Calu3 (cell line): ENCODE results near the gene PES1. TPM values are rescaled to one million over a fixed set of nuclear protein-coding genes. Genes with fewer than 3 reads are reported as not detected.
A peak's percentile ranks its signal among the peaks of the same experiment; 100 is the strongest.
"Not testable (repeated sequence)": the region's sequence is repeated elsewhere in the genome, so short reads cannot be mapped to it uniquely, and the experiment has no call there.

ENCODE experiments used
- BruUV-seq: library from RNA; stranded (reverse); fragments of 400-500 nt; replicated peaks from 2 replicates; lab custom pipeline; 2021; lab: Mats Ljungman, UMichigan
- CTCF ChIA-PET: fragments of 300-600 bp; sonication (Branson Sonifier 250); formaldehyde crosslinking; loops from one replicate; lab custom pipeline; 2022; ENCODE audit warnings: antibody characterized with exemption; lab: Charles Lee
- DNase-seq: peaks from one replicate; pipeline ENCODE4 v3.0.0; 2022
- H3K27ac Mint-ChIP-seq: one replicate; pipeline ENCODE4 v1.8.0; 2022; ENCODE audit warnings: mixed read lengths; ENCODE audit not compliant: unreplicated experiment
- H3K27me3 Mint-ChIP-seq: one replicate; pipeline ENCODE4 v1.8.0; 2022; ENCODE audit warnings: mixed read lengths; ENCODE audit not compliant: unreplicated experiment
- H3K36me3 Mint-ChIP-seq: one replicate; pipeline ENCODE4 v1.8.0; 2022; ENCODE audit warnings: mild to moderate bottlenecking, moderate library complexity, mixed read lengths; ENCODE audit not compliant: insufficient read depth, unreplicated experiment
- H3K4me1 Mint-ChIP-seq: one replicate; pipeline ENCODE4 v1.8.0; 2022; ENCODE audit warnings: mild to moderate bottlenecking, low read depth, mixed read lengths; ENCODE audit not compliant: unreplicated experiment
- H3K4me3 Mint-ChIP-seq: one replicate; pipeline ENCODE4 v1.8.0; 2022; ENCODE audit warnings: mild to moderate bottlenecking, low read depth, moderate library complexity, mixed read lengths; ENCODE audit not compliant: unreplicated experiment
- H3K9me3 Mint-ChIP-seq: one replicate; pipeline ENCODE4 v1.8.0; 2022; ENCODE audit warnings: low read depth, mixed read lengths; ENCODE audit not compliant: unreplicated experiment
- CTCF ChIP-seq: fragments of 200-600 bp; IDR thresholded peaks from one replicate; pipeline ENCODE4 v1.8.0; 2022; ENCODE audit warnings: antibody characterized with exemption; ENCODE audit not compliant: unreplicated experiment
- intact Hi-C: fragments of 100-400 bp; cut with micrococcal nuclease; formaldehyde crosslinking; loops from one replicate; pipeline ENCODE4 v1.10.0; 2022; ENCODE audit not compliant: unreplicated experiment
- total RNA-seq: library from RNA; stranded (reverse); gene quantifications from 2 replicates; pipeline ENCODE4 v1.2.3, GENCODE V29; 2022

Gene PES1
- total RNA-seq, 1 experiment from 2014 or later: 98.9 TPM

DNA sequence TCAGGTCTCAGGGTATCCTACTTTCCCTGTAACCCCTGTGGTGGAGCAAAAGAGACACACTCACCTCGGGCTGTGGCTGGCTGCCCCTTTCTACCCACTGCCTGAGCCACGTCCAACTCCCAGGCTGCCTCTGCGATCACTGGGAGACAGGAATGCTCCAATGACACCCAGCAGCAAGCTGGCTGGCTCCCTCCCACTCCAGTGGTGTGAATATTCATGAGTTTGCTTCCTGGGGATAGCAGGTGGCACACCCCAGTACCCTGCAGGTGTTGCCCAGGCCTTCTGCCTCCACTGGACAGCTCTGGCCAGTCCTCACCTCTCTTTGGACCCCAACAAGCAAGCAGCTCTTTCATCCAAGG lies 27.0 kb downstream of the PES1 start:
- no TSS peak for BruUV-seq
- no peaks in the 10 kb centered on the region for H3K9me3 Mint-ChIP-seq
- CTCF ChIA-PET: interaction anchor here (0.8 kb wide), 1 partner anchor 57 kb away, joined by 3 read pairs; no protein-coding TSS in a partner anchor
- no peak overlapping the region for H3K4me3 Mint-ChIP-seq
- H3K27me3 Mint-ChIP-seq: no peaks in the 10 kb centered on the region
- intact Hi-C loops: no loop called here
- TF ChIP-seq CTCF: no peak
- no peak overlapping the region for H3K27ac Mint-ChIP-seq
- no peak for DNase-seq
- H3K4me1 Mint-ChIP-seq: peaks cover 22% of the 10 kb centered on the region
- no peaks in the 10 kb centered on the region for H3K36me3 Mint-ChIP-seq

- intact Hi-C loops: no loop called here
- H3K36me3 Mint-ChIP-seq: no peaks in the 10 kb centered on the region
- no peaks in the 10 kb centered on the region for H3K27me3 Mint-ChIP-seq
- CTCF ChIA-PET: interaction anchor here (0.8 kb wide), 1 partner anchor 57 kb away, joined by 3 read pairs; no protein-coding TSS in a partner anchor
- BruUV-seq: no TSS peak
- H3K4me3 Mint-ChIP-seq: no peak overlapping the region
- peaks cover 22% of the 10 kb centered on the region for H3K4me1 Mint-ChIP-seq
- no peak for TF ChIP-seq CTCF
- H3K9me3 Mint-ChIP-seq: no peaks in the 10 kb centered on the region
- H3K27ac Mint-ChIP-seq: no peak overlapping the region
- DNase-seq: no peak
Observed at GRCh38 chr22:30564045-30564760, 27.5 kb downstream of the PES1 start.

- peak; percentile 64 for DNase-seq
- no peak for TF ChIP-seq CTCF
- BruUV-seq: no TSS peak
- no peak overlapping the region for H3K27ac Mint-ChIP-seq
- CTCF ChIA-PET: interaction anchor here (0.6 to 1.0 kb wide), 2 partner anchors 32 to 138 kb away, joined by 4 to 8 read pairs; no protein-coding TSS in a partner anchor
- intact Hi-C loops: no loop called here
- H3K36me3 Mint-ChIP-seq: no peaks in the 10 kb centered on the region
- H3K4me1 Mint-ChIP-seq: peaks cover 22% of the 10 kb centered on the region
- no peaks in the 10 kb centered on the region for H3K27me3 Mint-ChIP-seq
- H3K9me3 Mint-ChIP-seq: no peaks in the 10 kb centered on the region
- H3K4me3 Mint-ChIP-seq: no peak overlapping the region
Observed at GRCh38 chr22:30562366-30562765, 29.3 kb downstream of the PES1 start.

GRCh38 chr22:30561402-30562189 lies 30.1 kb downstream of the PES1 start:
- Mint-ChIP-seq H3K4me1 (peaks cover 22% of the 10 kb centered on the region), H3K9me3 (no peaks in the 10 kb centered on the region), H3K27ac (no peak overlapping the region), H3K27me3 (no peaks in the 10 kb centered on the region), H3K36me3 (peaks cover 3% of the 10 kb centered on the region), H3K4me3 (no peak overlapping the region)
- no TSS peak for BruUV-seq
- no peak for TF ChIP-seq CTCF
- CTCF ChIA-PET: interaction anchor here (0.6 to 1.0 kb wide), 4 partner anchors 14 to 137 kb away, joined by 3 to 10 read pairs (median 6); no protein-coding TSS in a partner anchor
- intact Hi-C loops: no loop called here
- no peak for DNase-seq

- DNase-seq, H3K9me3 Mint-ChIP-seq, H3K27me3 Mint-ChIP-seq, BruUV-seq, intact Hi-C loops, H3K4me3 Mint-ChIP-seq, H3K36me3 Mint-ChIP-seq, H3K27ac Mint-ChIP-seq: not testable (repeated sequence)
- H3K4me1 Mint-ChIP-seq: peaks cover 13% of the 10 kb centered on the region
- CTCF ChIA-PET: interaction anchor here (0.6 to 0.8 kb wide), 3 partner anchors 14 to 93 kb away, joined by 3 to 10 read pairs (median 3); partner anchors contain the start of gene TCN2
Observed at GRCh38 chr22:30560643-30561202, 31.0 kb downstream of the PES1 start.
